ENCODE measurements around the gene RPA1. TPM values are rescaled to one million over a fixed set of nuclear protein-coding genes. Genes with fewer than 3 reads are reported as not detected.

RPA1 gene
- total and polyA plus RNA-seq, 7 donors = 22.1 to 82.1 (median 52.6) TPM

DNA sequence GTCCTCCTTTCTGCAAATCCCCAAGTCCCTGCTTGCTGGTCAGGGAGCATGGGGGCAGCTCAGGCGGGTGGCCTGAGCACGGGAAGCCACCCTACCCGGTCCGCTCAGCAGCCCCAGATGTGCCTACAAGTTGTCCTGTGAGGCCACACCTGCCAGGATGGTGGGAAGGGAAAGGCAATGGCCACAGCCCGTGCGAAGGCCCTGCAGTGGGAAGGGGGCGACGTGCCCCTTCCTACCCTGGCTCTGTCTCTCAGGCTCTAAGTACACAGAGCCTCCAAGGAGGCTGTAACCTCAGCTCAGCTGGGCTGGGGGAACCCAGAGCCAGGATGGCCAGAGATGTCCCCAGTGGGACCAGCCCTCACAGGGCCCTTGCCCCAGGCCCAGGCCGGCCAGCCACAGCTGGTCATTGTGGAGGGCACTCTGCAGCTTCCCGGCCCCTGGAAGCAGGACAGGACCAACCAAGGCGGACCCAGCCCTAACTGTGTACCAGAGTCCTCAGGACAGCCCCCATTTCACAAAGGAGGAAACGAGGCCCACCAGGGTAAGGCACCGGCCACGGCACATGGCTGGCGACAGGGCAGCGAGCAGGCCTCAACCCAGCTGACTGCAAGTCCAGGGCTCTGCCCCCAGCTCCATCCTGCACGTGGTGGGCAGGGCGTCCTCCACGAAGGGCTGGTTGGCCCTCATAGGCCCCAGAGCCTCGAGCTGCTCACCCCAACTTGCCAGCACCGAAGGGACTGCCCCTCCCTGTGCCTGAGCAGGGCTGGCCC lies 113.0 kb downstream of the RPA1 start:
- Histone ChIP-seq H3K4me1 (peaks cover 16% of the 10 kb centered on the region), H3K4me3 (no peak overlapping the region), H3K36me3 (ENCODE audit: insufficient read depth in 1 of 2, low read depth in 1 of 2) (no peaks in the 10 kb centered on the region), H3K27me3 (ENCODE audit: insufficient read depth in 3 of 3, low read length in 2 of 3) (no peaks in the 10 kb centered on the region), H3K9me3 (no peaks in the 10 kb centered on the region), H3K27ac (no peak overlapping the region)
- no peak for ATAC-seq
- no peak for DNase-seq
- intact Hi-C loops (cut with DNase I) = loop anchor here in 1 of 2 donors (5.0 kb wide), 1 partner anchor 54 kb away; no protein-coding TSS in a partner anchor
- WGBS, 3 donors = 87 to 90% (median 88%) methylated on average over 21 of the region's 21 CpGs
- TF ChIP-seq, protein P1, sequence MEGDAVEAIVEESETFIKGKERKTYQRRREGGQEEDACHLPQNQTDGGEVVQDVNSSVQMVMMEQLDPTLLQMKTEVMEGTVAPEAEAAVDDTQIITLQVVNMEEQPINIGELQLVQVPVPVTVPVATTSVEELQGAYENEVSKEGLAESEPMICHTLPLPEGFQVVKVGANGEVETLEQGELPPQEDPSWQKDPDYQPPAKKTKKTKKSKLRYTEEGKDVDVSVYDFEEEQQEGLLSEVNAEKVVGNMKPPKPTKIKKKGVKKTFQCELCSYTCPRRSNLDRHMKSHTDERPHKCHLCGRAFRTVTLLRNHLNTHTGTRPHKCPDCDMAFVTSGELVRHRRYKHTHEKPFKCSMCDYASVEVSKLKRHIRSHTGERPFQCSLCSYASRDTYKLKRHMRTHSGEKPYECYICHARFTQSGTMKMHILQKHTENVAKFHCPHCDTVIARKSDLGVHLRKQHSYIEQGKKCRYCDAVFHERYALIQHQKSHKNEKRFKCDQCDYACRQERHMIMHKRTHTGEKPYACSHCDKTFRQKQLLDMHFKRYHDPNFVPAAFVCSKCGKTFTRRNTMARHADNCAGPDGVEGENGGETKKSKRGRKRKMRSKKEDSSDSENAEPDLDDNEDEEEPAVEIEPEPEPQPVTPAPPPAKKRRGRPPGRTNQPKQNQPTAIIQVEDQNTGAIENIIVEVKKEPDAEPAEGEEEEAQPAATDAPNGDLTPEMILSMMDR (IDR thresholded peaks at IDR 0.05) = no peak

DNA sequence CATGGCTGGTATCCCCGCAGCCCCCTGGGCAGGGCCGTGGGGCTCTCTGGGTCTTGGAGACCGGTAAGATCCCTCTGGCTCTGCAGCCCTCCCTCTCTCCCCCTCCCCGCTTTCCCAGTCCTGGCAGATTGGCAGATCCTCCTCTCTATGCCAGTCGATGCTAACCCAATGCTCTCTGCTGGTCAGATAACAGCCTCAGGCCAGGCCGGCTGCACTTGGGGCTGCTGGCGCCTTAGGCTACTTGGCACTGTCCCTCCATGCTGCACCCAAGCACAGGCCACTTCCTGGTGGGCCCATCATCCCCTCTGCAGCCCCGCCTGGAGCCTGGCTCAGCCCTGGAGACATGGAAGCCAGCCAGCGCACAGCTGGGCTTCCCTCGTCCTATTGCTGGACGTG lies 113.6 kb downstream of the RPA1 start:
- Histone ChIP-seq H3K27me3 (ENCODE audit: insufficient read depth in 3 of 3, low read length in 2 of 3) (no peaks in the 10 kb centered on the region), H3K9me3 (no peaks in the 10 kb centered on the region), H3K27ac (no peak overlapping the region), H3K4me3 (no peak overlapping the region), H3K36me3 (ENCODE audit: insufficient read depth in 1 of 2, low read depth in 1 of 2) (no peaks in the 10 kb centered on the region), H3K4me1 (peaks cover 16% of the 10 kb centered on the region)
- intact Hi-C loops (cut with DNase I) = loop anchor here in 1 of 2 donors (5.0 kb wide), 1 partner anchor 54 kb away; no protein-coding TSS in a partner anchor
- no peak for ATAC-seq
- WGBS, 3 donors = 66 to 77% (median 73%) methylated on average over 11 of the region's 11 CpGs
- DNase-seq = no peak
- TF ChIP-seq, protein P1 (IDR thresholded peaks at IDR 0.05) = no peak

DNA sequence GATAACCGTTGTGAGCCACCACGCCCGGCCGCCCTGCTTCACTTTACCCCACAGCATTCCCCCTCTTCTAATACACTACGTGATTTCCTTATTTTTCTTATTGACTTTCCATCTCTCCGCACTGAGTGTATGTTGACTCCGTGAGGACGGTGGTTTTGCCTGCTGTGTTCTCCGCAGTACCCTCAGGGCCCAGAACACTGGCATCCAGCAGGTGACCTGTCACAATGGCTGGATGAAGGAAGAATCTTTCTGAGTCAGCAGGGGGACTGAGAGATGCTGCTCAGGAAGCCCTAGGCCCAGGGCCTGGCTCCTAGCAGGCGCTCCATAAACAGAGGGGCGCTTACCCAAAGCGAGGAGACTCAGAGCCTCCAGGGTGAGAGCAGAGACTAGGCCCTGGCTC lies 115.8 kb downstream of the RPA1 start:
- 94 to 96% (median 96%) methylated on average over 12 of the region's 12 CpGs for WGBS, 3 donors
- ATAC-seq (no peak), DNase-seq (no peak)
- intact Hi-C loops (cut with DNase I) = no loop called here
- Histone ChIP-seq H3K36me3 (ENCODE audit: insufficient read depth in 1 of 2, low read depth in 1 of 2) (no peaks in the 10 kb centered on the region), H3K27ac (no peak overlapping the region), H3K27me3 (ENCODE audit: insufficient read depth in 3 of 3, low read length in 2 of 3) (no peaks in the 10 kb centered on the region), H3K4me1 (peaks cover 4% of the 10 kb centered on the region), H3K4me3 (no peak overlapping the region), H3K9me3 (no peaks in the 10 kb centered on the region)
- TF ChIP-seq, protein P1 (IDR thresholded peaks at IDR 0.05) = no peak

DNA sequence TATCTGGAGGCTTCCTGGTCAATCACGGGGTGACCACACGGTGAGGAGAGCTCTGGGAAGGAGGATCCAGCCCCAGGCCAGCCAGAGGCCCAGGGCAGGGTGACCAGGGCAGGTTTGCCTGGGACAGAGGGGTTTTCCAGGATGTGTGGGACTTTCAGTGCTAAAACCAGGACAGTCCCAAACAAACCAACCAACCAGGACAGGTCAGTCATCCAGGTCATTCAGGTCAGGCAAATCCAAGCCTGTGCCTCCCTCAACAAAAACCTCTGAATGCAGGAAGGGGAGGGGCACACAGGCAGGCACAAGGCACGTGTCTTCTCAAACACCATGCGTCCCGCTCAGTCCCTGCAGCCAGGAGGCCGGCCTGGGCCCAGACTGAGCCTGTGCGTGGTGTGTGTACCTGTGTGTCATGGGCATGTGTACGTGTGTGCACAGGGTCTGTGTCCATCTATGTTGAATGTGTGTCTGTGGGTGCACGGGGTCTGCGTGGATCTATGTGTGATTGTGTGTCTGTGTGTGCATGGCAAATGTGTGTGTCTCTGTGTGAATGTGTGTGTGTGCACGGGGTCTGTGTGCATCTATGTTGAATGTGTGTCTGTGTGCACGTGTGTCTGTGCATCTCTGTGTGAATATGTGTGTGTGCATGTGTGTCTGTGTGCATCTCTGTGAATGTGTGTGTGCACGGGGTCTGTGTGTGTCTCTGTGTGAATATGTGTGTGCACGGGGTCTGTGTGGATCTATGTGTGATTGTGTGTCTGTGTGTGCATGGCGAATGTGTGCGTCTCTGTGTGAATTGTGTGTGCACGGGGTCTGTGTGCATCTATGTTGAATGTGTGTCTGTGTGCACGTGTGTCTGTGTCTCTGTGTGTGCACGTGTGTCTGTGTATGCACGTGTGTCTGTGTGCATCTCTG lies 116.5 kb downstream of the RPA1 start:
- H3K9me3 ChIP-seq = no peaks in the 10 kb centered on the region
- intact Hi-C loops (cut with DNase I) = no loop called here
- TF ChIP-seq, protein P1 (IDR thresholded peaks at IDR 0.05) = no peak
- H3K27ac ChIP-seq = no peak overlapping the region
- H3K27me3 ChIP-seq (ENCODE audit: insufficient read depth in 3 of 3, low read length in 2 of 3) = no peaks in the 10 kb centered on the region
- ATAC-seq = no peak
- WGBS, 3 donors = 87 to 92% (median 90%) methylated on average over 20 of the region's 20 CpGs
- no peaks in the 10 kb centered on the region for H3K4me1 ChIP-seq
- no peaks in the 10 kb centered on the region for H3K36me3 ChIP-seq (ENCODE audit: insufficient read depth in 1 of 2, low read depth in 1 of 2)
- no peak overlapping the region for H3K4me3 ChIP-seq
- DNase-seq = no peak
